HCT116 (cell line): ENCODE results near the gene MTFP1.

Source experiments
- CTCF ChIP-seq, 3 experiments: fragments of 200-600 bp in 1 of 3; sonication (generic) in 1 of 3; IDR thresholded peaks in 2 of 3; conservative IDR thresholded peaks in 1 of 3; 2 replicates each; pipeline ENCODE4 v1.5.1; 2012 to 2017; ENCODE audit warnings: low read depth in 2 of 3, low read length in 2 of 3, antibody characterized with exemption in 1 of 3, borderline replicate concordance in 1 of 3, control low read depth in 1 of 3, mild to moderate bottlenecking in 1 of 3, mixed read lengths in 1 of 3, mixed run types in 1 of 3, moderate library complexity in 1 of 3; ENCODE audit not compliant: insufficient read depth in 1 of 3
- EZH2 ChIP-seq: fragments of 200-600 bp; sonication (generic); IDR thresholded peaks from 2 replicates; pipeline ENCODE4 v1.6.1; 2017; ENCODE audit warnings: antibody characterized with exemption, mixed run types
- JUND ChIP-seq: IDR thresholded peaks from 2 replicates; pipeline ENCODE4 v1.6.1; 2012
- RAD21 ChIP-seq: IDR thresholded peaks from 2 replicates; pipeline ENCODE4 v1.6.1; 2012; ENCODE audit warnings: low read depth, mild to moderate bottlenecking
- ZNF274 ChIP-seq: fragments of 200-500 bp; sonication (Bioruptor generic); IDR thresholded peaks from 2 replicates; pipeline ENCODE4 v1.6.1; 2014; ENCODE audit warnings: mild to moderate bottlenecking, low read depth, low read length, inconsistent platforms

GRCh38 chr22:30439836-30440235 is 14.3 kb downstream of the MTFP1 start:
- TF ChIP-seq EZH2 = no peak
- TF ChIP-seq ZNF274 = no peak
- no peak for TF ChIP-seq RAD21
- TF ChIP-seq CTCF (IDR thresholded peaks at IDR 0.05 in 2 of 3, conservative IDR thresholded peaks at IDR 0.05 in 1 of 3; ENCODE audit: borderline replicate concordance in 1 of 3, insufficient read depth in 1 of 3, low read depth in 2 of 3, low read length in 2 of 3) = no peak
- TF ChIP-seq JUND = no peak
